ENCODE data around the gene DCTN1.
"Not testable (repeated sequence)": the region's sequence is repeated elsewhere in the genome, so short reads cannot be mapped to it uniquely, and the experiment has no call there.

The DCTN1 gene

GRCh38 chr2:74424139-74424992 lies 44.3 kb upstream of the DCTN1 start:
- Histone ChIP-seq H3K36me3 (ENCODE audit: control insufficient read depth in 4 of 4, insufficient read depth in 4 of 4, low read length in 3 of 4) (peaks cover 2 to 49% (median 31%) of the 10 kb centered on the region in 4 experiments), H3K4me3 (ENCODE audit: control insufficient read depth in 1 of 7, extremely low read depth in 1 of 7, insufficient read depth in 4 of 7, low read depth in 2 of 7, low read length in 6 of 7) (no peak overlapping the region), H3K4me1 (ENCODE audit: control extremely low read depth in 1 of 4, control insufficient read depth in 4 of 4, insufficient read depth in 4 of 4, low read length in 3 of 4) (peaks cover 0 to 19% (median 13%) of the 10 kb centered on the region in 4 experiments), H3K27ac (ENCODE audit: insufficient read depth in 1 of 2, low read depth in 1 of 2, low read length in 2 of 2, poor library complexity in 1 of 2, severe bottlenecking in 2 of 2) (no peak overlapping the region), H3K27me3 (replicated peaks in 2 of 5; ENCODE audit: control insufficient read depth in 4 of 5, insufficient read depth in 5 of 5, low read length in 4 of 5) (no peaks in the 10 kb centered on the region), H3K9me3 (ENCODE audit: control extremely low read depth in 1 of 5, control insufficient read depth in 4 of 5, insufficient read depth in 2 of 5, low read depth in 1 of 5, low read length in 4 of 5) (no peaks in the 10 kb centered on the region)
- POLR2A ChIA-PET: no interaction called here
- 80% methylated on average over 1 of the region's 5 CpGs for WGBS (ENCODE audit: insufficient coverage)
- DNase-seq: no peak
- CTCF ChIA-PET: interaction anchor here (0.6 to 1.1 kb wide), 5 partner anchors 16 to 40 kb away, joined by 3 read pairs; no protein-coding TSS in a partner anchor

- Histone ChIP-seq H3K9me3 (ENCODE audit: control extremely low read depth in 1 of 5, control insufficient read depth in 4 of 5, insufficient read depth in 2 of 5, low read depth in 1 of 5, low read length in 4 of 5) (no peaks in the 10 kb centered on the region), H3K36me3 (ENCODE audit: control insufficient read depth in 4 of 4, insufficient read depth in 4 of 4, low read length in 3 of 4) (peaks cover 0 to 40% (median 22%) of the 10 kb centered on the region in 4 experiments), H3K27ac (ENCODE audit: insufficient read depth in 1 of 2, low read depth in 1 of 2, low read length in 2 of 2, poor library complexity in 1 of 2, severe bottlenecking in 2 of 2) (no peak overlapping the region), H3K4me1 (ENCODE audit: control extremely low read depth in 1 of 4, control insufficient read depth in 4 of 4, insufficient read depth in 4 of 4, low read length in 3 of 4) (peaks cover 0 to 19% (median 13%) of the 10 kb centered on the region in 4 experiments), H3K4me3 (ENCODE audit: control insufficient read depth in 1 of 7, extremely low read depth in 1 of 7, insufficient read depth in 4 of 7, low read depth in 2 of 7, low read length in 6 of 7) (no peak overlapping the region), H3K27me3 (replicated peaks in 2 of 5; ENCODE audit: control insufficient read depth in 4 of 5, insufficient read depth in 5 of 5, low read length in 4 of 5) (no peaks in the 10 kb centered on the region)
- POLR2A ChIA-PET: no interaction called here
- no peak for DNase-seq
- CTCF ChIA-PET: interaction anchor here (0.9 to 1.3 kb wide), 4 partner anchors 16 to 41 kb away, joined by 3 read pairs; no protein-coding TSS in a partner anchor
- 88% methylated on average over 4 of the region's 9 CpGs for WGBS (ENCODE audit: insufficient coverage)
These were observed 43.4 kb upstream of the DCTN1 start for GRCh38 chr2:74423231-74424095.

DNA sequence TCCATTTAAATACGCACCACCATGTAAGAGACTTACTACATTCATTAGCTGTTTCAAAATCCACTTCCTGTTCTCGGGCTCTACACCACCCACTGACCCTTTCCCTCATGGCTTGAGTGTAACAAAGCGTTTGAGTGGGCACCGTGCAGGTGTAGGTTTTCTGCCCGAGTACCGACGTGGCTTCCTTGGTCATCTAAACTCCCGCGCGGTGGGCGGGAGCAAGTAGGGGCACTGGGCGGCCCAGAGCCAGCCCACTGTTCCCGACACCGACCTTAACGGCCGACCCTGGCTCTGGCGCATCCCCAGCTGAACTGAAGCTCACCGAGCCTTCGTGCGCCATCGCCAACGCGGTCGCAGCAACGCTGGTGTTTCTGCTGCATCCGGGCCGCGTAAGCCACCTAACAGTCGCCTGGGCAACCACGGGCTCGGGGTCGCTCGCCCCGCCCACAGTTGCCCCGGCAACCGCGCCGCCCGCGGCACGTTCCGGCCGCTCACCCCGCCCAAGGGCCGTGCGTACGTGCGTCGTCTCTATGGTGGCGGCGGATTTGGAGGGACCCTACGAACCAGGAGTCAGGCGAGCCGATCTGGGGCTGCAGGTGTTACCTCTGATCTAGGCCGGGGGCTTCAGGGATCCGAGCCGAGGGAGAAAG lies 41.2 kb upstream of the DCTN1 start, which contains the start of the genes C2orf81 and WDR54:
Gene C2orf81, minus strand, starts transcription at position 399 of the 650 bp plus-strand sequence. Its CDS starts 59 bp downstream, at position 340.
Gene WDR54, plus strand, starts transcription at position 510 of the 650 bp plus-strand sequence. CDS start 424 bp downstream, outside the sequence.
- CTCF ChIA-PET: interaction anchor here (0.7 to 1.3 kb wide), 7 partner anchors 11 to 110 kb away, joined by 3 to 4 read pairs (median 3); partner anchors contain the start of gene INO80B
- H3K4me1 ChIP-seq (ENCODE audit: control extremely low read depth in 1 of 4, control insufficient read depth in 4 of 4, insufficient read depth in 4 of 4, low read length in 3 of 4): peaks cover 0 to 19% (median 13%) of the 10 kb centered on the region in 4 experiments
- H3K27ac ChIP-seq (ENCODE audit: insufficient read depth in 1 of 2, low read depth in 1 of 2, low read length in 2 of 2, poor library complexity in 1 of 2, severe bottlenecking in 2 of 2): peak within 1 kb of the TSS; percentile 80
- H3K4me3 ChIP-seq (ENCODE audit: control insufficient read depth in 1 of 7, extremely low read depth in 1 of 7, insufficient read depth in 4 of 7, low read depth in 2 of 7, low read length in 6 of 7): peak within 1 kb of the TSS; percentile 47 to 92 (median 77)
- peak; percentile 88 to 94 (median 93) for DNase-seq
- POLR2A ChIA-PET: interaction anchor here (0.6 to 1.7 kb wide), 3 partner anchors 37 to 1205 kb away, joined by 3 to 6 read pairs (median 4); partner anchors contain the start of gene WBP1
- H3K27me3 ChIP-seq (replicated peaks in 2 of 5; ENCODE audit: control insufficient read depth in 4 of 5, insufficient read depth in 5 of 5, low read length in 4 of 5): no peaks in the 10 kb centered on the region
- WGBS (ENCODE audit: insufficient coverage): 0% methylated on average over 50 of the region's 57 CpGs
- H3K9me3 ChIP-seq (ENCODE audit: control extremely low read depth in 1 of 5, control insufficient read depth in 4 of 5, insufficient read depth in 2 of 5, low read depth in 1 of 5, low read length in 4 of 5): no peaks in the 10 kb centered on the region
- H3K36me3 ChIP-seq (ENCODE audit: control insufficient read depth in 4 of 4, insufficient read depth in 4 of 4, low read length in 3 of 4): peaks cover 0 to 19% (median 9%) of the 10 kb centered on the region in 4 experiments

DNA sequence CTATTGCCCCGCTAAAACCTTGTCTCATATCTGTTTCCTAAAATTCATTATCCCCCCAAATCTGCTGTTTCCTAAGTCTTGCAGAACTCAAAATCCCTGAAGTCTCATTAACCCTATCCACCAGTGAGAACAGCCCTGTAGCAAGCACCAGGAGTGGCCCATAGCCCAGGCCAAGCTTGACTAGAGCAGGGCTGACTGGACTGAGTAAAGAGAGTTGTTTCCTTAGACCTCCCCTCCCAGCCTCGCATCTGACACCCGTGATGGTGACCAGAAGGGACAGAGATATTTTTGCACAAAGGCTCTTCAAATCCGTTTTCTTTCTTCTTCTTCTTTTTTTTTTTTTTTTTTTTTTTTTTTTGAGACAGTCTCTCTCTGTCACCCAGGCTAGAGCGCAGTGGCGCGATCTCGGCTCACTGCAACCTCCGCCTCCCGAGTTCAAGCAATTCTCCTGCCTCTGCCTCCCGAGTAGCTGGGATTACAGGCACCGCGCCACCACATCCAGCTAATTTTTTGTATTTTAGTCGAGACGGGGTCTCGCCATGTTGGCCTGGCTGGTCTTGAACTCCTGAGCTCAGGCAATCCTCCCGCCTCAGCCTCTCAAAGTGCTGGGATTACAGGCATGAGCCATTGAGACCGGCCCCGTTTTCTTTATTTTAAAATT lies 40.5 kb upstream of the DCTN1 start:
- H3K9me3 ChIP-seq (ENCODE audit: control extremely low read depth in 1 of 5, control insufficient read depth in 4 of 5, insufficient read depth in 2 of 5, low read depth in 1 of 5, low read length in 4 of 5); DNase-seq; H3K27me3 ChIP-seq (replicated peaks in 2 of 5; ENCODE audit: control insufficient read depth in 4 of 5, insufficient read depth in 5 of 5, low read length in 4 of 5): not testable (repeated sequence)
- Histone ChIP-seq H3K4me3 (ENCODE audit: control insufficient read depth in 1 of 7, extremely low read depth in 1 of 7, insufficient read depth in 4 of 7, low read depth in 2 of 7, low read length in 6 of 7) (peak overlapping the region in 5 of 7 experiments; percentile 68 to 92 (median 83)), H3K4me1 (ENCODE audit: control extremely low read depth in 1 of 4, control insufficient read depth in 4 of 4, insufficient read depth in 4 of 4, low read length in 3 of 4) (peaks cover 0 to 20% (median 18%) of the 10 kb centered on the region in 4 experiments), H3K36me3 (ENCODE audit: control insufficient read depth in 4 of 4, insufficient read depth in 4 of 4, low read length in 3 of 4) (peaks cover 0 to 11% (median 6%) of the 10 kb centered on the region in 4 experiments), H3K27ac (ENCODE audit: insufficient read depth in 1 of 2, low read depth in 1 of 2, low read length in 2 of 2, poor library complexity in 1 of 2, severe bottlenecking in 2 of 2) (peak overlapping the region in 1 of 2 experiments; percentile 80)
- CTCF ChIA-PET: interaction anchor here (0.7 to 1.3 kb wide), 6 partner anchors 11 to 36 kb away, joined by 3 to 4 read pairs (median 3); partner anchors contain the start of gene INO80B
- POLR2A ChIA-PET: interaction anchor here (0.7 to 1.7 kb wide), 2 partner anchors 37 to 168 kb away, joined by 4 to 6 read pairs; partner anchors contain the start of gene WBP1
- WGBS (ENCODE audit: insufficient coverage): 82% methylated on average over 17 of the region's 19 CpGs

DNA sequence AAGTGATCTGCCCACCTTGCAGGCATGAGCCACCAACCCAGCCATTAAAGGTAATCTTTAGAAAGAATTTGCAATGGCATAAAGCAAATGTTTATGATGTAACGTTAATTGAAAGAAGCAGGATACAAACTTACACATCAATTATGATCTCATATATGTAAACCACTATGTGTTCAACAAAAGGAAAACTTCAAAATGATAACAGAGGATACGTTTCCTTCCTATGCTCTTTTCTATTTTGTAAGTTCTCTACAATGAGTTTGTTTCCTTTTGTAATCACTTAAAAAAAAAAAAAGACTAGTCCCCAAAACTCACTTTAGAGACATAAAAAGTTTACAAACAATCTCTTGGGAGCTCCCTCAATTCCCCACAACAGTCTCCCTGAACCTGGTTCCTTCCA lies 39.9 kb upstream of the DCTN1 start:
- Histone ChIP-seq H3K9me3 (ENCODE audit: control extremely low read depth in 1 of 5, control insufficient read depth in 4 of 5, insufficient read depth in 2 of 5, low read depth in 1 of 5, low read length in 4 of 5) (no peaks in the 10 kb centered on the region), H3K36me3 (ENCODE audit: control insufficient read depth in 4 of 4, insufficient read depth in 4 of 4, low read length in 3 of 4) (peaks cover 0 to 6% (median 2%) of the 10 kb centered on the region in 4 experiments), H3K4me3 (ENCODE audit: control insufficient read depth in 1 of 7, extremely low read depth in 1 of 7, insufficient read depth in 4 of 7, low read depth in 2 of 7, low read length in 6 of 7) (no peak overlapping the region), H3K27me3 (replicated peaks in 2 of 5; ENCODE audit: control insufficient read depth in 4 of 5, insufficient read depth in 5 of 5, low read length in 4 of 5) (peaks cover 0 to 7% (median 0%) of the 10 kb centered on the region in 5 experiments), H3K27ac (ENCODE audit: insufficient read depth in 1 of 2, low read depth in 1 of 2, low read length in 2 of 2, poor library complexity in 1 of 2, severe bottlenecking in 2 of 2) (no peak overlapping the region), H3K4me1 (ENCODE audit: control extremely low read depth in 1 of 4, control insufficient read depth in 4 of 4, insufficient read depth in 4 of 4, low read length in 3 of 4) (peaks cover 0 to 26% (median 24%) of the 10 kb centered on the region in 4 experiments)
- ChIA-PET CTCF (interaction anchor here (1.2 kb wide), 1 partner anchor 12 kb away, joined by 3 read pairs; no protein-coding TSS in a partner anchor), POLR2A (no interaction called here)
- DNase-seq: no peak
- WGBS (ENCODE audit: insufficient coverage): no CpG with 5 or more reads among the region's 2 CpGs

DNA sequence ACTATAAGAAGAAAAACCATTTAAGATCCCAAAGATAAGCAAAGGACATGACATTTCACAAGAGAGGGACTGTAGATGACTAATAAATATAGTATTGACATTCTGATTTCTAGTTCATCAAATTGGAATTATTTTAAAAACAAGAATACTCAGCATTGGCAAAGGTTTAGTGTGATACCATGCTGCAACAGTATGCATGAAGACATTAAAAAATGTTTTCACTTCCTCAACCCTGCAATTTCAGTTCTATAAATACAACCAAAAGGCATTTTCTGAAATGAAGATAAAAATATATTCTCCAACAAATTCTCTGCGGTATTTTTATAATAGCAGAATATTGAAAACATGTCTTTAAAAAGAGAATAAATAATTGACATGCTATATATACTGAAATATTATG lies 39.2 kb upstream of the DCTN1 start:
- no peaks in the 10 kb centered on the region for H3K9me3 ChIP-seq (ENCODE audit: control extremely low read depth in 1 of 5, control insufficient read depth in 4 of 5, insufficient read depth in 2 of 5, low read depth in 1 of 5, low read length in 4 of 5)
- no peak overlapping the region for H3K27ac ChIP-seq (ENCODE audit: insufficient read depth in 1 of 2, low read depth in 1 of 2, low read length in 2 of 2, poor library complexity in 1 of 2, severe bottlenecking in 2 of 2)
- CTCF ChIA-PET: interaction anchor here (1.7 kb wide), 1 partner anchor 21 kb away, joined by 4 read pairs; no protein-coding TSS in a partner anchor
- peaks cover 0 to 7% (median 0%) of the 10 kb centered on the region in 5 experiments for H3K27me3 ChIP-seq (replicated peaks in 2 of 5; ENCODE audit: control insufficient read depth in 4 of 5, insufficient read depth in 5 of 5, low read length in 4 of 5)
- POLR2A ChIA-PET: no interaction called here
- peaks cover 0 to 32% (median 29%) of the 10 kb centered on the region in 4 experiments for H3K4me1 ChIP-seq (ENCODE audit: control extremely low read depth in 1 of 4, control insufficient read depth in 4 of 4, insufficient read depth in 4 of 4, low read length in 3 of 4)
- WGBS (ENCODE audit: insufficient coverage): no CpG with 5 or more reads among the region's 1 CpG
- H3K36me3 ChIP-seq (ENCODE audit: control insufficient read depth in 4 of 4, insufficient read depth in 4 of 4, low read length in 3 of 4): no peaks in the 10 kb centered on the region
- no peak for DNase-seq
- no peak overlapping the region for H3K4me3 ChIP-seq (ENCODE audit: control insufficient read depth in 1 of 7, extremely low read depth in 1 of 7, insufficient read depth in 4 of 7, low read depth in 2 of 7, low read length in 6 of 7)

All from common myeloid progenitor, CD34-positive (primary cell).